ENCODE measurements around the gene LTO1.

DNA sequence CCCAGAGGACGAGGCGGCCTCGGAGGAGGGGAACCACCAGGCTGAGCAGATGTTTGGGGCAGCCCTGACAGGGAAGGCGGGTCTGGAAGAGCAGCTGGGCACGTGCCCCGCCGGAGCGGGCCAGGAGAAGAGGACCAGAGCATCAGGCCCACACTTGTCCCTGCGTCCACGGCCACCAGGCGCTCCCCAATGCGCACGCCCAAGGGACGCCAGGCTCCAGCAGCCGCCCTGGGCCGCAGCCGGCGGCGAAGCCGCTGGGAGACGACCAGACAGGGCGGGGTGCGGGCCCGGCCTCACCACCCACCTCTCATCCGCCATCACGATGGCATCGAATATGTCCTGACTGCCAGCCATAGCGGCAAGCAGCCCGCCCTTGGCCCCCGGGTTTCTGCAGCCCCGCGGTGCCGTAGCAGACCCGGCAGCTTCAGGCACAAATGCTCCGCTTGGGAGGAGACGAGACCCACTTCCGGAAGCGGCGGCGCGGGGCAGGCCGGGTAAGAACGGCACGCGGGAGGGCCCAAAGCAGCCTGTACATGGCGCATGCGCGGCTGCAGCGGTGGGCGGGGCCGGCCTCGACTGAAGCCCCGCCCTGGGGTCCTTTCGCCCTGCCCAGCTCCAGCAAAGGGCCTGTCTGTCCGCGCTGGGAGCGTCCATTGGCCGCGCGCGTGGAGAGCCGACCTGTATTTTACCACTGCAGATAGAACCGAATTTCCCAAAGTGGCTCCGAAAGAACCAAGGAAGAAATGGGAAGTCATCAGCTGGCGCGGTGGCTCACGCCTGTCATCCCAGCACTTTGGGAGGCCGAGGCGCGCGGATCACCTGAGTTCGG lies at the start of gene LTO1:
- TF ChIP-seq POLR2A (IDR thresholded peaks at IDR 0.05; ENCODE audit: low read length) (peak; percentile 93), GATA1 (IDR thresholded peaks at IDR 0.05; ENCODE audit: low read depth, low read length) (no peak)

Measured in erythroblast (primary cell).